ENCODE results near the gene PALLD.

DNA sequence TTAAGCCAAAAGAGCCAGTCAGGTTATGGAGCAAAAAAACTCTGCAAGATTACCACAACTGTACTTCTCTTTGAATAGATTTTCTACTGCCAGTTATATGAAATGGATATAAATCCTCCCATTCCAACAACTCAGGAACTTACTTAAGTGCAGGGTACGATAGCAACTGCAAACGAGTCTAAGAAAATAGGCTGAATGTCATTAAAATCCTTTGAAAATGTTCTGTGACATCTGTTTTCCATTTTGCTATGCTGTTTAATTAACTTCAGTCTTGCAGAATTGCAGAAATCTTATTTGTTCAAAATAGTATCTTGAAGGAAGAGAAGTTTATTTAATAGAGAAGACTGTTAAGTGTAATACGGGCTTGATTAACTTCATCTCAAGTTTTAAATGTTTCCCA, 243.8 kb downstream of the PALLD start:
- TF ChIP-seq POLR2A (IDR thresholded peaks at IDR 0.05; ENCODE audit: control extremely low read depth in 1 of 2, low read depth in 2 of 2, low read length in 2 of 2) (no peak), BACH1 (IDR thresholded peaks at IDR 0.05; ENCODE audit: low read length) (no peak), EGR1 (IDR thresholded peaks at IDR 0.05; ENCODE audit: borderline replicate concordance, low read depth, low read length) (no peak), TCF12 (IDR thresholded peaks at IDR 0.05; ENCODE audit: low read depth, low read length) (no peak), EP300 (IDR thresholded peaks at IDR 0.05; ENCODE audit: borderline replicate concordance in 1 of 2, low read depth in 2 of 2, low read length in 2 of 2) (no peak), SP2 (IDR thresholded peaks at IDR 0.05; ENCODE audit: low read length) (no peak), ZNF274 (IDR thresholded peaks at IDR 0.05; ENCODE audit: borderline replicate concordance, extremely low read depth, low read length) (no peak), KDM5A (IDR thresholded peaks at IDR 0.05; ENCODE audit: low read length) (no peak), HDAC6 (IDR thresholded peaks at IDR 0.05; ENCODE audit: low read depth, low read length) (no peak), POLR2AphosphoS5 (IDR thresholded peaks at IDR 0.05; ENCODE audit: low read depth, low read length) (no peak)
- TF ChIP-seq, protein P1, sequence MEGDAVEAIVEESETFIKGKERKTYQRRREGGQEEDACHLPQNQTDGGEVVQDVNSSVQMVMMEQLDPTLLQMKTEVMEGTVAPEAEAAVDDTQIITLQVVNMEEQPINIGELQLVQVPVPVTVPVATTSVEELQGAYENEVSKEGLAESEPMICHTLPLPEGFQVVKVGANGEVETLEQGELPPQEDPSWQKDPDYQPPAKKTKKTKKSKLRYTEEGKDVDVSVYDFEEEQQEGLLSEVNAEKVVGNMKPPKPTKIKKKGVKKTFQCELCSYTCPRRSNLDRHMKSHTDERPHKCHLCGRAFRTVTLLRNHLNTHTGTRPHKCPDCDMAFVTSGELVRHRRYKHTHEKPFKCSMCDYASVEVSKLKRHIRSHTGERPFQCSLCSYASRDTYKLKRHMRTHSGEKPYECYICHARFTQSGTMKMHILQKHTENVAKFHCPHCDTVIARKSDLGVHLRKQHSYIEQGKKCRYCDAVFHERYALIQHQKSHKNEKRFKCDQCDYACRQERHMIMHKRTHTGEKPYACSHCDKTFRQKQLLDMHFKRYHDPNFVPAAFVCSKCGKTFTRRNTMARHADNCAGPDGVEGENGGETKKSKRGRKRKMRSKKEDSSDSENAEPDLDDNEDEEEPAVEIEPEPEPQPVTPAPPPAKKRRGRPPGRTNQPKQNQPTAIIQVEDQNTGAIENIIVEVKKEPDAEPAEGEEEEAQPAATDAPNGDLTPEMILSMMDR (IDR thresholded peaks at IDR 0.05; ENCODE audit: control extremely low read depth in 1 of 3, insufficient read depth in 1 of 3, low read depth in 1 of 3, low read length in 3 of 3) = no peak

All from H1 (cell line).